Endothelial cell of umbilical vein (primary cell): ENCODE data around the gene GMPPB. TPM values are rescaled to one million over a fixed set of nuclear protein-coding genes. Genes with fewer than 3 reads are reported as not detected.

ENCODE experiments used
- BruUV-seq: library from RNA; stranded (reverse); fragments of 400-500 nt; replicated peaks from 2 replicates; lab custom pipeline; 2021; lab: Mats Ljungman, UMichigan
- CTCF ChIA-PET: fragments of 300-600, 350-600 bp; sonication (Branson Sonifier 250); formaldehyde crosslinking; loops from one replicate; lab custom pipeline; 2021; ENCODE audit warnings: antibody characterized with exemption, inconsistent platforms; lab: Charles Lee
- POLR2A ChIA-PET: fragments of 300-600, 350-600 bp; sonication (Branson Sonifier 250); formaldehyde crosslinking; loops from one replicate; lab custom pipeline; 2021; ENCODE audit warnings: antibody characterized with exemption, inconsistent platforms; lab: Charles Lee
- DNase-seq: peaks from one replicate; pipeline ENCODE4 v3.0.0-alpha.2; 2011; ENCODE audit warnings: low read depth, low spot score
- FAIRE-seq: peaks from 2 replicates; lab custom pipeline; 2011; peaks lifted over from hg19 to GRCh38; lab: Jason Lieb, UNC
- H2AFZ ChIP-seq: 2 replicates; pipeline ENCODE4 v1.6.0; 2012; ENCODE audit warnings: low read depth, low read length, control low read depth, inconsistent platforms
- H3K27ac ChIP-seq: 2 replicates; pipeline ENCODE4 v1.5.1; 2011; ENCODE audit warnings: low read depth, mild to moderate bottlenecking, control low read depth, low read length, moderate library complexity; ENCODE audit not compliant: insufficient read depth
- H3K27me3 ChIP-seq, 2 experiments: 2 replicates each; pipeline versions ENCODE4 v1.6.0 to v1.6.1; 2011; ENCODE audit warnings: low read length in 2 of 2, mixed read lengths in 1 of 2; ENCODE audit not compliant: control insufficient read depth in 2 of 2, insufficient read depth in 2 of 2
- H3K36me3 ChIP-seq, 2 experiments: 2 replicates in 1 of 2; 3 replicates in 1 of 2; pipeline ENCODE4 v1.5.1; 2011; ENCODE audit warnings: low read length in 2 of 2, mild to moderate bottlenecking in 1 of 2, moderate library complexity in 1 of 2; ENCODE audit not compliant: control insufficient read depth in 2 of 2, insufficient read depth in 2 of 2; ENCODE audit errors: extremely low read depth in 1 of 2
- H3K4me1 ChIP-seq: 3 replicates; pipeline ENCODE4 v1.5.1; 2011; ENCODE audit warnings: mild to moderate bottlenecking, low read length; ENCODE audit not compliant: control insufficient read depth, insufficient read depth; ENCODE audit errors: extremely low read depth
- H3K4me2 ChIP-seq: 2 replicates; pipeline ENCODE4 v1.6.1; 2011; ENCODE audit warnings: low read length, control low read depth, mixed read lengths; ENCODE audit not compliant: insufficient read depth
- H3K4me3 ChIP-seq, 3 experiments: fragments of 200-600 bp in 1 of 3; sonication (generic), shearing (Covaris generic) in 1 of 3; replicated peaks in 1 of 3; 2 replicates each; pipeline ENCODE4 v1.5.1; 2011 to 2016; ENCODE audit warnings: control low read depth in 3 of 3, low read length in 3 of 3, mild to moderate bottlenecking in 2 of 3, inconsistent platforms in 1 of 3, low read depth in 1 of 3, moderate library complexity in 1 of 3; ENCODE audit not compliant: insufficient read depth in 1 of 3
- H3K79me2 ChIP-seq: 2 replicates; pipeline ENCODE4 v1.6.0; 2012; ENCODE audit warnings: low read length, inconsistent platforms; ENCODE audit not compliant: control insufficient read depth, insufficient read depth
- H3K9ac ChIP-seq: replicated peaks from 2 replicates; pipeline ENCODE3; 2011; ENCODE audit warnings: low read length, control low read depth; ENCODE audit not compliant: insufficient read depth; ENCODE audit errors: extremely low read depth
- H3K9me1 ChIP-seq: replicated peaks from 3 replicates; pipeline ENCODE4 v1.6.0; 2011; ENCODE audit warnings: mild to moderate bottlenecking, low read length; ENCODE audit not compliant: control insufficient read depth, insufficient read depth; ENCODE audit errors: extremely low read depth
- H3K9me3 ChIP-seq: replicated peaks from 2 replicates; pipeline ENCODE4 v1.5.1; 2012; ENCODE audit warnings: low read length, inconsistent platforms; ENCODE audit not compliant: control insufficient read depth, insufficient read depth
- H4K20me1 ChIP-seq: replicated peaks from 2 replicates; pipeline ENCODE3; 2011; ENCODE audit warnings: mild to moderate bottlenecking, low read length; ENCODE audit not compliant: control insufficient read depth, insufficient read depth; ENCODE audit errors: extremely low read depth
- EZH2 ChIP-seq: IDR thresholded peaks from 2 replicates; pipeline ENCODE4 v1.6.1; 2012; ENCODE audit warnings: borderline replicate concordance, low read depth, mild to moderate bottlenecking, moderate library complexity, low read length, inconsistent platforms; ENCODE audit not compliant: severe bottlenecking
- FOS ChIP-seq: IDR thresholded peaks from 2 replicates; pipeline ENCODE4 v1.6.1; 2011; ENCODE audit warnings: mild to moderate bottlenecking, low read length, moderate library complexity, borderline replicate concordance; ENCODE audit not compliant: insufficient read depth
- GATA2 ChIP-seq: IDR thresholded peaks from 2 replicates; pipeline ENCODE4 v1.7.0; 2011; ENCODE audit warnings: low read depth, mild to moderate bottlenecking, moderate library complexity, mixed read lengths, low read length; ENCODE audit not compliant: insufficient read length, insufficient read depth
- JUN ChIP-seq: IDR thresholded peaks from 2 replicates; pipeline ENCODE4 v1.6.1; 2011; ENCODE audit warnings: borderline replicate concordance, low read depth; ENCODE audit not compliant: insufficient read length, insufficient read depth
- MYC ChIP-seq: IDR thresholded peaks from one replicate; pipeline ENCODE4 v1.6.1; 2011; ENCODE audit warnings: mild to moderate bottlenecking, low read depth, low read length
- POLR2A ChIP-seq: IDR thresholded peaks from 2 replicates; pipeline ENCODE4 v1.6.1; 2012; ENCODE audit warnings: low read depth, mild to moderate bottlenecking, control low read depth, low read length
- POLR2AphosphoS5 ChIP-seq: IDR thresholded peaks from 2 replicates; pipeline ENCODE4 v1.6.1; 2012; ENCODE audit warnings: low read depth, mild to moderate bottlenecking, control low read depth, low read length, moderate library complexity; ENCODE audit not compliant: insufficient read depth
- dilution Hi-C: fragments of 300-500 bp; cut with MboI; formaldehyde crosslinking; loops from one replicate; pipeline ENCODE4 v1.15.0; 2019; ENCODE audit warnings: low sequenced_read_pairs; ENCODE audit not compliant: extremely low pct_ligation_motif_present
- intact Hi-C: fragments of 100-400 bp; cut with micrococcal nuclease; formaldehyde crosslinking; loops from one replicate; pipeline ENCODE4 v1.10.0; 2022
- polyA plus RNA-seq, 4 experiments: library from polyadenylated mRNA; depleted of rRNA in 3 of 4; stranded (reverse) in 3 of 4; unstranded in 1 of 4; fragments of >200 nt; gene quantifications; 2 replicates each; pipeline versions ENCODE4 v1.2.1 to v1.2.3, GENCODE V29; 2011 to 2012; ENCODE audit warnings: missing spikeins in 1 of 4
- total RNA-seq: library from RNA; stranded (reverse); gene quantifications from 2 replicates; pipeline ENCODE4 v1.2.3, GENCODE V29; 2021
- TF ChIP-seq, protein P1 (sequence below), 2 donors: IDR thresholded peaks; 1 replicate in 1 of 2; 2 replicates in 1 of 2; pipeline ENCODE4 v1.5.1; 2011; ENCODE audit warnings: low read length in 2 of 2, mild to moderate bottlenecking in 2 of 2, moderate library complexity in 2 of 2, control low read depth in 1 of 2, inconsistent platforms in 1 of 2, low read depth in 1 of 2; ENCODE audit not compliant: insufficient read depth in 1 of 2; ENCODE audit errors: extremely low read depth in 1 of 2
- TF ChIP-seq, protein P2 (sequence below): IDR thresholded peaks from 2 replicates; pipeline ENCODE4 v1.6.1; 2011; ENCODE audit not compliant: insufficient read depth, insufficient read length

Gene GMPPB
- total and polyA plus RNA-seq, 2 donors (not counting 3 experiments of a cell fraction or from before 2014, with no cell fraction given), result 52.5 to 62.0 TPM

DNA sequence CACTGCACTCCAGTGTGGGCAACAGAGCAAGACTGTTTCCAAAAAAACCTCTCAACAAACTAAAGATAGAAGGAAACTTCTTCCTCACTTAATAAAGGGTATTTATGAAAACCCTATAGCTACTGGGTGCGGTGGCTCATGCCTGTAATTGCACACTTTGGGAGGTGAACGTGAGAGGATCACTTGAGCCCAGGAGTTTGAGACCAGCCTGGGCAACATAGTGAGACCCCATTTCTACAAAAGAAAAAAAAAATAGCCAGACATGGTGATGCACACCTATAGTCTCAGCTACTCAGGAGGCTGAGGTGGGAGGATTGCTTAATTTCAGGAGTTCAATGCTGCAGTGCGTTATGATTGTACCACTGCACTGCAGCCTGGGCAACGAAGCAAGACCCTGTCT lies 40.2 kb upstream of the GMPPB start:
- no peaks in the 10 kb centered on the region for H3K4me1 ChIP-seq
- H3K4me2 ChIP-seq, result no peak overlapping the region
- CTCF ChIA-PET, result no interaction called here
- H3K79me2 ChIP-seq, result peaks cover 61% of the 10 kb centered on the region
- no peaks in the 10 kb centered on the region for H3K9me3 ChIP-seq
- H3K9me1 ChIP-seq, result no peaks in the 10 kb centered on the region
- peaks cover 5% of the 10 kb centered on the region for H4K20me1 ChIP-seq
- dilution Hi-C loops (no loop called here), intact Hi-C loops (no loop called here)
- H3K36me3 ChIP-seq, result no peaks in the 10 kb centered on the region
- H2AFZ ChIP-seq, result no peak overlapping the region
- H3K4me3 ChIP-seq, result no peak overlapping the region
- DNase-seq, result no peak
- POLR2A ChIA-PET, result no interaction called here
- no peak for FAIRE-seq
- no peak overlapping the region for H3K27ac ChIP-seq
- TF ChIP-seq POLR2AphosphoS5 (no peak), GATA2 (no peak), EZH2 (no peak), MYC (no peak), JUN (no peak), POLR2A (no peak), FOS (no peak)
- TF ChIP-seq, protein P1, sequence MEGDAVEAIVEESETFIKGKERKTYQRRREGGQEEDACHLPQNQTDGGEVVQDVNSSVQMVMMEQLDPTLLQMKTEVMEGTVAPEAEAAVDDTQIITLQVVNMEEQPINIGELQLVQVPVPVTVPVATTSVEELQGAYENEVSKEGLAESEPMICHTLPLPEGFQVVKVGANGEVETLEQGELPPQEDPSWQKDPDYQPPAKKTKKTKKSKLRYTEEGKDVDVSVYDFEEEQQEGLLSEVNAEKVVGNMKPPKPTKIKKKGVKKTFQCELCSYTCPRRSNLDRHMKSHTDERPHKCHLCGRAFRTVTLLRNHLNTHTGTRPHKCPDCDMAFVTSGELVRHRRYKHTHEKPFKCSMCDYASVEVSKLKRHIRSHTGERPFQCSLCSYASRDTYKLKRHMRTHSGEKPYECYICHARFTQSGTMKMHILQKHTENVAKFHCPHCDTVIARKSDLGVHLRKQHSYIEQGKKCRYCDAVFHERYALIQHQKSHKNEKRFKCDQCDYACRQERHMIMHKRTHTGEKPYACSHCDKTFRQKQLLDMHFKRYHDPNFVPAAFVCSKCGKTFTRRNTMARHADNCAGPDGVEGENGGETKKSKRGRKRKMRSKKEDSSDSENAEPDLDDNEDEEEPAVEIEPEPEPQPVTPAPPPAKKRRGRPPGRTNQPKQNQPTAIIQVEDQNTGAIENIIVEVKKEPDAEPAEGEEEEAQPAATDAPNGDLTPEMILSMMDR (IDR thresholded peaks at IDR 0.05; ENCODE audit: extremely low read depth in 1 of 2, insufficient read depth in 1 of 2, low read depth in 1 of 2, low read length in 2 of 2), result no peak
- TF ChIP-seq, protein P2, sequence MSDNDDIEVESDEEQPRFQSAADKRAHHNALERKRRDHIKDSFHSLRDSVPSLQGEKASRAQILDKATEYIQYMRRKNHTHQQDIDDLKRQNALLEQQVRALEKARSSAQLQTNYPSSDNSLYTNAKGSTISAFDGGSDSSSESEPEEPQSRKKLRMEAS, result no peak
- no peaks in the 10 kb centered on the region for H3K27me3 ChIP-seq
- no peak overlapping the region for H3K9ac ChIP-seq
- no TSS peak for BruUV-seq
